Upper lobe of right lung (tissue), 1 donor: ENCODE results near the gene SQSTM1. TPM values are rescaled to one million over a fixed set of nuclear protein-coding genes. Genes with fewer than 3 reads are reported as not detected.

Source experiments
- ATAC-seq: fragments of 200-7000 bp; cut with Tn5 transposase; one replicate; pipeline ENCODE4 v1.9.1; 2020; ENCODE audit warnings: mild to moderate bottlenecking, moderate library complexity
- DNase-seq: peaks from one replicate; pipeline ENCODE4 v3.0.0-alpha.2; 2020
- H3K27ac ChIP-seq: fragments of 200-600 bp; one replicate; pipeline ENCODE4 v1.8.0; 2022
- H3K27me3 ChIP-seq: fragments of 200-600 bp; one replicate; pipeline ENCODE4 v1.8.0; 2022; ENCODE audit warnings: mild to moderate bottlenecking
- H3K36me3 ChIP-seq: fragments of 200-600 bp; one replicate; pipeline ENCODE4 v1.8.0; 2022
- H3K4me1 ChIP-seq: fragments of 200-600 bp; one replicate; pipeline ENCODE4 v1.8.0; 2022
- H3K4me3 ChIP-seq: fragments of 200-600 bp; one replicate; pipeline ENCODE4 v1.8.0; 2022; ENCODE audit warnings: mild to moderate bottlenecking
- H3K9me3 ChIP-seq: fragments of 200-600 bp; one replicate; pipeline ENCODE4 v1.8.0; 2022
- intact Hi-C: fragments of 100-400 bp; cut with DNase I; formaldehyde crosslinking; loops from one replicate; pipeline ENCODE4 v1.11.0; 2022
- total RNA-seq: library from RNA; stranded (reverse); fragmentation: NEBNext Ultra II Directional; extraction: Animal tissue kit (Norgen Biotek cat#: 25700); gene quantifications from one replicate; pipeline ENCODE4 v1.2.1, GENCODE V29; 2021
- TF ChIP-seq, protein P1 (sequence below): fragments of 200-600 bp; IDR thresholded peaks from one replicate; pipeline ENCODE4 v1.8.0; 2022; ENCODE audit warnings: antibody characterized with exemption
- donor health status: DM: no; HTN: yes; CAD: no; lungs with severe emphysema.

SQSTM1 gene
- total RNA-seq, 1 donor from 2014 or later = 501 TPM

DNA sequence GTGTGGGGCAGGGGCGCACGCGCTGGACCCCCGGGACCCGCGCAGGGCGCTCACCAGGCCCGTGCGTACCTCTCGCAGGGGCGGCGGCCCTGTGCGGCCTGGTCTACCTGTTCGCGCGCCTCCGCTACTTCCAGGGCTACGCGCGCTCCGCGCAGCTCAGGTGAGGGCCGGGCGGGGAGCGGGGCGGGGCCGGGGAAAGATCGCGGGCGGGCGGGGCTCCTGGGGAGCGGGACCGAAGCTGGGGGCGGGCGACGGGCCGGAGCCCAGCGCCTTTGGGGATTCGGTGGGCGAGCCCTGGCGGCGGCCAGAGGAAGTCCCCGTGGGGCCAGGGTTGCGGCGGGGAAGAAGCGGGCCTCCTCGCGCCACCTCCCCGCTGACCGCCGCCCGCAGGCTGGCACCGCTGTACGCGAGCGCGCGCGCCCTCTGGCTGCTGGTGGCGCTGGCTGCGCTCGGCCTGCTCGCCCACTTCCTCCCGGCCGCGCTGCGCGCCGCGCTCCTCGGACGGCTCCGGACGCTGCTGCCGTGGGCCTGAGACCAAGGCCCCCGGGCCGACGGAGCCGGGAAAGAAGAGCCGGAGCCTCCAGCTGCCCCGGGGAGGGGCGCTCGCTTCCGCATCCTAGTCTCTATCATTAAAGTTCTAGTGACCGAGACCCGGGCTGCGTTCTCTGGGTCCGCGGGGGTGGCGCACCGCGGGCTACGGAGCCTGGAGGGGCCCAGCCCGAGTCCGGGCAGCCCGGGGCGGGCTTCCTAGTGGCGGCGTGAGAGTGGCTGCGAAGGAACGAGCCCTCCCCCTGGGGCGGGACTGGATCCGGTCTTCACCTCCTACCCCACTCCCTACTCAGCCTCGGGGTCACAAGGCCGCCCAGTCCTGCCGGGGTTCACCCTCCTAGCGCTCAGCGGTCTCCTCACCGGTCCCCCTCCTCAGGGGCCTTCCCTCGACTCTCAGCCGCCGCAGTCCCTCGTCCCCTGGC is 24.6 kb upstream of the SQSTM1 start:
- no peaks in the 10 kb centered on the region for H3K27me3 ChIP-seq
- H3K4me3 ChIP-seq = peak overlapping the region; percentile 68
- intact Hi-C loops = loop anchor here (5.0 kb wide), 1 partner anchor 34 kb away; no protein-coding TSS in a partner anchor
- H3K36me3 ChIP-seq = peaks cover 41% of the 10 kb centered on the region
- peak; percentile 94 for DNase-seq
- H3K4me1 ChIP-seq = peaks cover 49% of the 10 kb centered on the region
- TF ChIP-seq, protein P1, sequence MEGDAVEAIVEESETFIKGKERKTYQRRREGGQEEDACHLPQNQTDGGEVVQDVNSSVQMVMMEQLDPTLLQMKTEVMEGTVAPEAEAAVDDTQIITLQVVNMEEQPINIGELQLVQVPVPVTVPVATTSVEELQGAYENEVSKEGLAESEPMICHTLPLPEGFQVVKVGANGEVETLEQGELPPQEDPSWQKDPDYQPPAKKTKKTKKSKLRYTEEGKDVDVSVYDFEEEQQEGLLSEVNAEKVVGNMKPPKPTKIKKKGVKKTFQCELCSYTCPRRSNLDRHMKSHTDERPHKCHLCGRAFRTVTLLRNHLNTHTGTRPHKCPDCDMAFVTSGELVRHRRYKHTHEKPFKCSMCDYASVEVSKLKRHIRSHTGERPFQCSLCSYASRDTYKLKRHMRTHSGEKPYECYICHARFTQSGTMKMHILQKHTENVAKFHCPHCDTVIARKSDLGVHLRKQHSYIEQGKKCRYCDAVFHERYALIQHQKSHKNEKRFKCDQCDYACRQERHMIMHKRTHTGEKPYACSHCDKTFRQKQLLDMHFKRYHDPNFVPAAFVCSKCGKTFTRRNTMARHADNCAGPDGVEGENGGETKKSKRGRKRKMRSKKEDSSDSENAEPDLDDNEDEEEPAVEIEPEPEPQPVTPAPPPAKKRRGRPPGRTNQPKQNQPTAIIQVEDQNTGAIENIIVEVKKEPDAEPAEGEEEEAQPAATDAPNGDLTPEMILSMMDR = peak; percentile 83
- H3K9me3 ChIP-seq = no peaks in the 10 kb centered on the region
- H3K27ac ChIP-seq = peak overlapping the region; percentile 78
- ATAC-seq = peak; percentile 84

DNA sequence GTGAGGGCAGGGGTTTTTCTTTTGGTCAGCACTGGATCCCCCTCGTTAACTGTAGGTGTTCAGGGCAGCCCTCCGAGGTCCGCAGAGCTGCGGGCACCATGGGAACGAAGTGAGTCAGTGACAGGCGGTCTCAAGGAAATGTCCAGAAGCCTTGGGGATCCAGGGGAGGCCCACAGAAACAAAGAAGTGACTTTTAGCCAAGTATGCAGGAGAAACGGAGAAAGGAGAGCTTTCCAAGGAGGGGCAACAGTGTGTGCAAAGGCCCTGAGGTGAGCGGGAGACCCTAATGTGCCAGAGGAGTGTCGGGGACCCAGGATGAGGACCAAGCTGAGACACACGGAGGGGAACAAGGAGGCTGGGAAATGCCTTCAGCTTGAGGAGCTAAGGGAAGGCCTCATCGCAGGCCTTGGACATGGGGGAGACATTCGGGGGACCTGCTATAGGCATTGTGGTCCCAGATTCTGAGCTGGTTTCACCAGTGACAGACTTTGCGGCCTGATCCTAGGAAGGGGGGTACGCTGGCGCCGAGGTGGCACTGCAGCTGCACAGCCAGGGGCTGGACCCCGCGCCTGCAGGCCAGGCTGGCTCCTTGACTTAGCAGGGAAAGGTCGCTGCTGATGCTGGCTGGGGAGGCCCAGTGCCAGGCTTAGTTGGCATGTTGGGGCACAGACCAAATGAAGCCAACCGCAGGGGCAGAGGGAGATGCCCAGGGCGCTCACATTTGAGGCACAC is 23.7 kb upstream of the SQSTM1 start:
- H3K4me3 ChIP-seq = peak overlapping the region; percentile 68
- peaks cover 45% of the 10 kb centered on the region for H3K36me3 ChIP-seq
- peaks cover 44% of the 10 kb centered on the region for H3K4me1 ChIP-seq
- intact Hi-C loops = loop anchor here (5.0 kb wide), 1 partner anchor 35 kb away; no protein-coding TSS in a partner anchor
- H3K27ac ChIP-seq = peak overlapping the region; percentile 78
- no peaks in the 10 kb centered on the region for H3K27me3 ChIP-seq
- DNase-seq (no peak), ATAC-seq (no peak)
- H3K9me3 ChIP-seq = no peaks in the 10 kb centered on the region
- TF ChIP-seq, protein P1 = no peak

DNA sequence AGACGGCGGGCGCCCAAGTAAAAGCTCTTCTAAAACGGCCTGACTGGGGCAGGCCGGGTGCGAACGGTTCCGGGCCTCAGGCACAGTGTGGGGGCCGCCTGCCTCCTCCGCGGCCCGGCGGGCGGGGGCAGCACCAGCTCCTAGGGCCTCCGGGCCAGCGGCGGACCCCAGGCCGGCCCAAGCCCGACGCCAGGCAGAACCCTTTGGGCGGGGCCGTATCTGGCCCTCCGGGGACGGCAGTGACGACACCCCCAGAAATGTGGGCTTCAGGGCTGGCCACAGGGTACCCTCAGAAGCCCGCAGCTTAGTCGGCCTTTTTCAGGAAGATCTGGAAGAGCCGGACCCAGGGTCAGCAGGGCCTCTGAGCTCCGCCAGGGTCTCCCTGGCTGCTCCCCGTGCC is 23.0 kb upstream of the SQSTM1 start:
- H3K4me1 ChIP-seq = peaks cover 37% of the 10 kb centered on the region

DNA sequence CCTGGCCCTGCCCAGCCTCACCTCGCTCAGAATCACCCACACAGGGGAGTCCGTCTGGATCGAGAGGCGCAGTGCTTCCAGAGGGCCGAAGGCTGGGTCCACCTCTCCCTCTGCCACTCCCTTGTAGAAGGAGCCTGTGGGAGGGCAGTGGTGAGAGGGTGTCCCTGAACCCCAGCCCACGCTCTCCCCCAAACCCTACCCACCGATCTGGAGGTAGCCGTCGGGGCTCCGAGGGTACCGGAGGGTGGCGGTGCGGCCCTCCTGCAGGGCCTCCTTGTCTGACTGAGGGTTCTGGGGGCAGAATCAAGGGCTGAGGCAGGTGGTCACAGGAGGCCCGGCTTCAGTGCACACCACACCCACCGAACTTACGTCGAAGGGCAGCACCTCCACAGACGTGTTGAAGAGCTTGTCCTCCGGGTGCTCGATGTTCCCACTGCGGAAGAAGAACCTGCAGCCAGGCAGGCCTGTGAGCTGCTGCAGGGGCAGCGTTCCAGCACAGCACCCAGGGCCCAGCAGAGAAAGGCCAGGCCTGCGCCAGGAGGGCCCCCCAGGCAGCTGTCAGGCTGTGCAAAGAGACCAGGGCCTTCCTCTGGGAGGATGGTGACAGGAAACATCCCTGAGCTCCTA is 22.4 kb upstream of the SQSTM1 start:
- Histone ChIP-seq H3K36me3 (peaks cover 45% of the 10 kb centered on the region), H3K9me3 (no peaks in the 10 kb centered on the region), H3K4me1 (peaks cover 35% of the 10 kb centered on the region), H3K27ac (no peak overlapping the region), H3K27me3 (no peaks in the 10 kb centered on the region), H3K4me3 (no peak overlapping the region)
- no peak for DNase-seq
- TF ChIP-seq, protein P1 = no peak
- no peak for ATAC-seq
- intact Hi-C loops = loop anchor here (5.0 kb wide), 1 partner anchor 36 kb away; no protein-coding TSS in a partner anchor

More for the DNA sequence above, 23.0 kb upstream of the SQSTM1 start:
- Histone ChIP-seq H3K9me3 (no peaks in the 10 kb centered on the region), H3K36me3 (peaks cover 45% of the 10 kb centered on the region), H3K27ac (no peak overlapping the region), H3K27me3 (no peaks in the 10 kb centered on the region), H3K4me3 (no peak overlapping the region)
- intact Hi-C loops = loop anchor here (5.0 kb wide), 1 partner anchor 35 kb away; no protein-coding TSS in a partner anchor
- DNase-seq (no peak), ATAC-seq (no peak)
- TF ChIP-seq, protein P1 = no peak
